HepG2 (cell line): Measurements from ENCODE around the gene CAND2. TPM values are rescaled to one million over a fixed set of nuclear protein-coding genes. Genes with fewer than 3 reads are reported as not detected.

ENCODE experiments used
- BCLAF1 ChIP-seq: fragments of 450-650 bp; IDR thresholded peaks from 2 replicates; pipeline ENCODE4 v1.6.1; 2017; ENCODE audit warnings: mild to moderate bottlenecking
- CBX5 ChIP-seq: sonication (generic); formaldehyde crosslinking; IDR thresholded peaks from 2 replicates; pipeline ENCODE4 v1.4.0; 2020; ENCODE audit warnings: missing genetic modification reagents, borderline replicate concordance
- CSRNP1 ChIP-seq: sonication (generic); formaldehyde crosslinking; IDR thresholded peaks from 2 replicates; pipeline ENCODE4 v1.8.1; 2023; ENCODE audit warnings: mild to moderate bottlenecking, missing genetic modification reagents
- EEA1 ChIP-seq: sonication (generic); formaldehyde crosslinking; IDR thresholded peaks from 2 replicates; pipeline ENCODE4 v1.5.1; 2020; ENCODE audit warnings: mild to moderate bottlenecking, missing genetic modification reagents, borderline replicate concordance
- HBP1 ChIP-seq: IDR thresholded peaks from 2 replicates; pipeline ENCODE4 v1.6.1; 2016; ENCODE audit warnings: low read depth, control low read depth
- HIVEP1 ChIP-seq: sonication (generic); formaldehyde crosslinking; IDR thresholded peaks from 2 replicates; pipeline ENCODE4 v1.4.0; 2020; ENCODE audit warnings: mild to moderate bottlenecking, missing genetic modification reagents
- KAT8 ChIP-seq: IDR thresholded peaks from 2 replicates; pipeline ENCODE4 v1.6.1; 2016; ENCODE audit warnings: missing genetic modification reagents, missing compliant biosample characterization
- ZC3H4 ChIP-seq: sonication (generic); formaldehyde crosslinking; IDR thresholded peaks from 2 replicates; pipeline ENCODE4 v1.4.0; 2020; ENCODE audit warnings: missing genetic modification reagents, borderline replicate concordance
- ZFP36L2 ChIP-seq: sonication (generic); formaldehyde crosslinking; IDR thresholded peaks from 2 replicates; pipeline ENCODE4 v1.4.0; 2020; ENCODE audit warnings: missing genetic modification reagents
- ZNF367 ChIP-seq: sonication (generic); formaldehyde crosslinking; IDR thresholded peaks from 2 replicates; pipeline ENCODE4 v1.4.0; 2020; ENCODE audit warnings: missing genetic modification reagents, borderline replicate concordance
- ZNF597 ChIP-seq: sonication (generic); formaldehyde crosslinking; IDR thresholded peaks from 2 replicates; pipeline ENCODE4 v1.5.0; 2020; ENCODE audit warnings: missing genetic modification reagents
- ZNF646 ChIP-seq: sonication (generic); formaldehyde crosslinking; IDR thresholded peaks from 2 replicates; pipeline ENCODE4 v1.9.0; 2021; ENCODE audit warnings: mild to moderate bottlenecking, missing genetic modification reagents
- ZNF720 ChIP-seq: sonication (generic); formaldehyde crosslinking; IDR thresholded peaks from 2 replicates; pipeline ENCODE4 v1.4.0; 2020; ENCODE audit warnings: missing genetic modification reagents
- polyA plus RNA-seq, 8 experiments: library from polyadenylated mRNA; depleted of rRNA in 3 of 8; stranded (reverse) in 7 of 8; unstranded in 1 of 8; fragments of >200 nt; fragmentation: Illumina TruSeq in 4 of 8; extraction: Trizol in 4 of 8; gene quantifications; 2 replicates each; pipeline versions ENCODE4 v1.2.1 to v1.2.3, GENCODE V29; 2011 to 2016; ENCODE audit warnings: low read depth in 4 of 8, missing spikeins in 1 of 8, mixed read lengths in 1 of 8; ENCODE audit not compliant: insufficient read depth in 1 of 8
- total RNA-seq, 5 experiments: library from RNA; depleted of rRNA; stranded (reverse); fragments of >200 nt; fragmentation: Illumina TruSeq; extraction: Trizol; gene quantifications; 2 replicates each; pipeline ENCODE4 v1.2.3, GENCODE V29; 2016; ENCODE audit warnings: low read depth in 1 of 5

The CAND2 gene
- total and polyA plus RNA-seq, 2 of the 13 experiments (the other 11 are each of a cell fraction or from before 2014, with no cell fraction given), result 0.01 TPM; not detected in 1

- TF ChIP-seq HBP1 (CRISPR knock-in tag) (no peak), BCLAF1 (no peak), ZC3H4 (CRISPR knock-in tag) (no peak), ZFP36L2 (CRISPR knock-in tag) (no peak), EEA1 (peak; percentile 80), CSRNP1 (CRISPR knock-in tag) (peak; percentile 69; the same call in 1 of the 2 replicates), ZNF720 (CRISPR knock-in tag) (no peak), ZNF367 (CRISPR knock-in tag) (no peak), ZNF646 (CRISPR knock-in tag) (0 out of 2 replicates have a peak, but pooled peaks have one; percentile 22), ZNF597 (CRISPR knock-in tag) (no peak), KAT8 (CRISPR knock-in tag) (peak; percentile 34; the same call in 1 of the 2 replicates), CBX5 (CRISPR knock-in tag) (0 out of 2 replicates have a peak, but pooled peaks have one; percentile 19), HIVEP1 (CRISPR knock-in tag) (no peak)
These were observed 13.7 kb downstream of the CAND2 start (continued) for GRCh38 chr3:12810013-12810780.
